ENCODE measurements around the gene LCTL. TPM values are rescaled to one million over a fixed set of nuclear protein-coding genes. Genes with fewer than 3 reads are reported as not detected.
"Not testable (repeated sequence)": the region's sequence is repeated elsewhere in the genome, so short reads cannot be mapped to it uniquely, and the experiment has no call there.

LCTL gene
- total RNA-seq, 2 donors from 2014 or later: not detected

- DNase-seq (no peak), ATAC-seq (no peak)
- intact Hi-C loops (cut with DNase I, micrococcal nuclease): no loop called here
Measured at GRCh38 chr15:66593219-66593780, 27.5 kb upstream of the LCTL start.

- intact Hi-C loops (cut with DNase I, micrococcal nuclease): no loop called here
- DNase-seq: peak in 1 of 2 donors; percentile 16
- peak; percentile 72 for ATAC-seq
Measured at GRCh38 chr15:66592505-66593218, 26.9 kb upstream of the LCTL start.

DNA sequence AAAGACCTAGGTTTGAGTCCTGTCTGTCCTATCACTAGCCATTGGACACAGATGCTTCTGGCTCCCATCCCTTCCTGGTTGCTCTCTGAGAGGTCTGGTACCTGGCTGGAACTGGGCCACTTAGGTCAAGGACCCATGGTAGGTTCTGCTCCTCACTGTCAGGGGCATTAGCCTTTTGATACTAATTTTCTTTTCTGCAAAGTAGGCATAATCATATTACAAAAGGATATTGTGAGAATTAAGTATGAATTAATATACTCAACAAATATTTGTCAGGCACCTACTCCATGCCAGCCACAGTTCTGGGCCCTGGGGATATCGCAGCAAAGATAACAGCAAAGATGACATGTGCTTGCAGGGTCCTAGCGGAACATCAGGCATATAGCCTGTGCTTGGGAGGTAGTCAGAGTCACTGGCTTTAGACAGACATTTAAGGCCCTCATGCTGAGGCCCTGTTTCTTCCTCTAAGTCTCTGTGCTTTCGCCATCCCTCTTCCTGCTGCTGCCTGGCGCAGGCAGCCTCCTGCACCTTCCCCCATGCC, 25.6 kb upstream of the LCTL start:
- DNase-seq: no peak
- intact Hi-C loops (cut with DNase I, micrococcal nuclease): no loop called here
- ATAC-seq: no peak

GRCh38 chr15:66590435-66590834, 24.6 kb upstream of the LCTL start:
- intact Hi-C loops (cut with DNase I, micrococcal nuclease): no loop called here
- ATAC-seq (no peak), DNase-seq (no peak)

- intact Hi-C loops (cut with DNase I, micrococcal nuclease); ATAC-seq; DNase-seq: not testable (repeated sequence)
Measured at GRCh38 chr15:66589429-66589828, 23.6 kb upstream of the LCTL start.

DNA sequence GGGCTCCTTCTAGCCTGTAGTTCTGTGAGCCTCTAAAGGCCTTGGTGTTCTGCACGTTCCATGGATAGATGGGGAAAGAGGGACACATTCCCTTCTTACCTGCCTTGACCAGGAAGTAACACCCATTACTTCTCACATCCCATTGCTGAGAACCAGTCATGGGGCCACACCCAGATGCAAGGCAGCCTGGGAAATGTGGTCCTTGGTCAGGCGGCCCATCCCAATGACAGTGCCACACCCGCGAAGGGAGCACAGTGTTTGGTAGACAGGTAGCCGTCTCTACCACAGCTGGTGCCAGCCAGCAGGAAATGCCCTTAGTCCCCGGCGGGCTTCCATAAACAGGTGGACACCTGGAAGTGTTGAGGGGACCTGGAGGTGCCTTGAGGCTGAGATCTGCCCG, 23.2 kb upstream of the LCTL start:
- DNase-seq (peak; percentile 14 to 34), ATAC-seq (peak; percentile 77)
- intact Hi-C loops (cut with DNase I, micrococcal nuclease): no loop called here

DNA sequence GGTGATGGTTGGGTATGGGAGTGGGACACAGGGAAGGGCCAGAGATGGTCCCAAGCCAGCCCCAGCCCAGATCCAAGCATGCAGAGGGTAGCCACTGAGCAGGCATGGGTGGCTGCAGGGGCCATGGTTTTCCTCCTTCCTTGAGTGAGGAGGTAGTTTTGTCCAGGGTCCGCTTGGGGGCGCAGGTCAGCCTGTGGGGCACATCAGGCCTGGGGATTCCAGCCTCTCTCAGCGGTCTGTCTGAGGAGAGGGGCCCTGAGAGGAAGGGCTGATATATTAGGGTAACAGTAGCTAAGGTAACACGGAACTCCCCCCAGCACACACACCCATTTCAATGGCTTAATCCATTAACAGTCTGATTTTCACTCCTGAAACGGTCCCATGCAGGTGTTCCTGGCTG, 22.7 kb upstream of the LCTL start:
- no peak for ATAC-seq
- no peak for DNase-seq
- intact Hi-C loops (cut with DNase I, micrococcal nuclease): no loop called here

DNA sequence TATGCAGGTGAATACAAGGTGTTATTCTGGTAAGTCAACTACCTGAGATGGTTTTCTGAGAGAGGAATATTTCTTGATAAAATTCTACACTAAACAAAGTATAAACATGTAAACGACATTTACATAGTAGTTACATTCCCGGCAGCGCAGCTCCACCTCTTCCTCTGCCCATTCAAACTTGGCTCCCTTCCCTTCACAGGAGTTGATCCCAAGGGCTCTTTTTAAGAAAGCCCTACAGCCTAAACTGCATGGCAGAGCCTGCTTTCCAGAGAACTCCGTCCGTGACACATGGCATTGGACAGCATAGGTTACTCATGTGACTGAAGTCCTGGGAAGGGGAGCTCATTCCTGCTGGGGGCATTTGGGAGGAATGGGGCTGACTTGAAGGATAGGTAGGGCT, 22.0 kb upstream of the LCTL start:
- ATAC-seq (no peak), DNase-seq (no peak)
- intact Hi-C loops (cut with DNase I, micrococcal nuclease): no loop called here

GRCh38 chr15:66587020-66587419, 21.2 kb upstream of the LCTL start:
- DNase-seq (no peak), ATAC-seq (no peak)
- intact Hi-C loops (cut with DNase I, micrococcal nuclease): no loop called here

DNA sequence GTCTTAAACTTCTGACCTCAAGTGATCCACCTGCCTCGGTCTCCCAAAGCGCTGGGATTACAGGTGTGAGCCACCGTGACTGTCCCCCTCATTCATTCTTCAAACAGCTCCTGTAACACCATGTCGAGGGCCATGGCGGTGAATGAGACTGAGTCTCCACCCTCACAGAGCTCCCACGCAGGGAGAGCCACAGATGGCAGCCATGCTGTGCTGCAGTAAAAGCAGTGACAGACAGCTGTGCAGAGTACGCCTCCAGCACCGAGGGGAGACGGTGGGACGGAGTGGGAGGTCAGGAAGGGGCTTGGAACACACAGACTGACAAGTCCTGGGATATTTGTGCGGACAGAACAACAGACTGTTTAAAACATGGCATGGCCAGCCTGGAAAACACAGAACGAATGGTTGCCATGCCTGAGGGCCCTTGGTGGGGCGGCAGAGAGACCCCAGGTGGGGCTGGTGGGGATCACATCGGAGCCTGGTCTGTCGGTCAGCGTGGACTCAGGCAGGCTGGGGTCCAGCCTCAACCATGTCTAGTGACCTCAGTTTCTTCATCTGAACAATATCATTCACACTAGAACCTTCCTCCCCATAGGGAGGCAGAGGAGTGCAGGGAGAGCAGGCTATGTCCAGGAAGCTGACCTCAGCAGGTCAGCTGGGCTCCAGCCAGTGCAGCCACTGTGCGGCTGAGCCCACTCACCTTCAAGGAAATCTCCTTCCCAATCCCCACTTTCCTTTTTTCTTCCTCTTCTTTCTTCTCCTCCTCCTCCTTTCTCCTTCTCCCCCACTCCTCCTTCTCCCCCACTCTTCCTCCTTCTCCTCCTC, 20.6 kb upstream of the LCTL start:
- intact Hi-C loops (cut with DNase I, micrococcal nuclease): no loop called here
- no peak for DNase-seq
- ATAC-seq: no peak

- DNase-seq (no peak), ATAC-seq (no peak)
- intact Hi-C loops (cut with DNase I, micrococcal nuclease): no loop called here
Measured at GRCh38 chr15:66581972-66582537, 16.3 kb upstream of the LCTL start.

GRCh38 chr15:66580643-66581042, 14.8 kb upstream of the LCTL start:
- ATAC-seq (no peak), DNase-seq (no peak)
- intact Hi-C loops (cut with DNase I, micrococcal nuclease): no loop called here

DNA sequence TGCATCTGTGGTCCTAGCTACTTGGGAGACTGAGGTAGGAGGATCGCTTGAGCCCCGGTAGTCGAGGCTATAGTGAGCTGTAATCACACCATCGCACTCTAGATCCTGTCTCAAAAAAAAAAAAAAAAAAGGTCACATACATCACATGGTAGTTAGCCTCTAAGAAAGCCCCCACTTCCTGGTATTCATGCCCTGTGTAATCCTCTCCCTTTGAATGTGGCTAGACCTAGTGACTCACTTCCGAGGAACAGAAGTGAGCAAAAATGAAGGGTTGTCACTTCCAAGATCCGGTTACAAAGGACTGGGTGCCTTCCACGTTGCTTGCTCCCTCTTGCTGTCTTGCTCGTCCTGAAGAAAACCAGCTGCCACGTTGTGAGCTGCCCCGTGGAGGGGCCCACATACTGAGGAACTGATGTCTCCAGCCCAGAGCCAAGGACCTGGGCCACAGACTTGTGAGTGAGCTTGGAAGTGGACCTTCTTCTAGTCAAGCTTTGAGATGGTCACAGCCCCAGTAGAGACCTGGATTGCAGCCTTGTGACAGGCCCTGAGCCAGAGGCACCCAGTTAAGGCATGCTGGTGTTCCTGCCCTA, 12.6 kb upstream of the LCTL start:
- ATAC-seq: no peak
- no peak for DNase-seq
- intact Hi-C loops (cut with DNase I, micrococcal nuclease): no loop called here

DNA sequence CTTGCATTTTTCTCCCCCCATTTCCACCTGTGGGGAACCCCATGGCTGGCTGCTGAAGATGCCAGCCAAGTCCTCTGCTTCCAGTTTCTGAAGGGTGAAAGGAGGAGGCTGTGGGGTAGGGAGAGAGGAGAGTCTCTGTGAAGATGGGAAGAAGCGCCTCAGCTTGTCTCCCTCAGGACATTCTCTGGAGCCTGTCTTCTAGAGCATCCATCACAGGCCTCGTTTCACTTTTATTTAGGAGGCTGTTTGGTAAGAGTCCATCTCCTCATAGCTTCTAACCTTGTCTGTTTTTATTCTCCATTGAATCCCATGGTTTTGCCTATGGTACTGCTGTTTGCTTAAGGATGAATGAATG, 8.8 kb upstream of the LCTL start:
- intact Hi-C loops (cut with DNase I, micrococcal nuclease): no loop called here
- DNase-seq: no peak
- no peak for ATAC-seq

DNA sequence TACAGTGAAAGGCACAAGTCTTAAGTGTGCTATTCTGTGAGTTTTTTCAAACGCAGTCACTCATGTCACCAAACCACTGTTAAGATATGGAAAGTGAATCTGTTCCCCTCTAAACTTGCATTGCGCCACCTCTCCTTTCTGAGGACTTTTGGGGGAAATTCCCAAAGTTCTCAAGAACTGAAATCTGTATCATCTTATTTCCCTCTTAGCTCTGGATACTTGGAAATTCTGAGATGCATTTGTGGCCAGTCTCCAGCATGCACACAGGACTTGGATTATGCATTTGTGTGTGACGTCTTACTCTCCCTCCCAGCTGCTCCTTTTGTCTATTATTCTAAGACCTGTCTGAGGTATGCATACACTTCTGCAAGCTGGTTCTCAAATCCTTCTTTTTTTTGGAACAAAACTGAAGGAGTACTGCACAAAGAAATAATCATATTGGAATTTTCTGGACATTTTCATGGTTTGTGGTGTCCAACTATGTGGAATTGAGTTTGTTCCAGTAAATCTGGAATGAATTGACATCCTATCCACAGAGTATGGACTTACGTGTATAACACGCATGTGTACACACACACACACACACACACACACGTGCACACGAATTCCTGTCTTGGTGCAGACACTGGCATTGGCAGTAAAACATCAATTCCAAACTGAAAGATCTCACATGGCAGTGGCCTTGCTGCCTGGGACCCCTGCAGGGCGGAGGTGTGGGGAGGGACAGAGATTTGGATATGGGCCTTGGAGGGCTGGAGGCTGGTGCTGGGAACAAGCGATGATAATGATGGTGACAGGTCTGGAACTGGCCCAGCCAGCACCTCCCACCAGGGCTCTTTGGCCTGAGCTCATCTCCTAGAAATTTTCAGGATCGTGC, 8.2 kb upstream of the LCTL start:
- ATAC-seq (no peak), DNase-seq (no peak)
- intact Hi-C loops (cut with DNase I, micrococcal nuclease): no loop called here

DNA sequence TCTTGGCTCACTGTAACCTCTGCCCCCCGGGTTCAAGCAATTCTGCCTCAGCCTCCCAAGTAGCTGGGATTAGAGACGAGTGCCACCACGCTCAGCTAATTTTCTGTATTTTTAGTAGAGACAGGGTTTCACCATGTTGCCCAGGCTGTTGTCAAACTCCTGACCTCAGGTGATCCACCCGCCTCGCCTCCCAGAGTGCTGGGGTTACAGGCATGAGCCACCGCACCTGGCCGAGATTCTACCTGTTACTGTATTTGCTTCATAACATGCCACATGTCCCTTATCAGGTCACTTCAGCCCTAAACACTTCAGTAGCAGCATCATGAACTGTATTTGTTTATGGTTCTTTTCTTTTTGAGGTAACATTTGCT, 7.5 kb upstream of the LCTL start:
- ATAC-seq: no peak
- intact Hi-C loops (cut with DNase I, micrococcal nuclease): no loop called here
- DNase-seq: no peak

GRCh38 chr15:66572146-66572545, 6.3 kb upstream of the LCTL start:
- DNase-seq: no peak
- intact Hi-C loops (cut with DNase I, micrococcal nuclease): no loop called here
- ATAC-seq: no peak

GRCh38 chr15:66570842-66571478, 5.2 kb upstream of the LCTL start:
- intact Hi-C loops (cut with DNase I, micrococcal nuclease): no loop called here
- ATAC-seq (no peak), DNase-seq (no peak)
